GM13976 (cell line): Measurements from ENCODE around the gene NRG3.
A peak's percentile ranks its signal among the peaks of the same experiment; 100 is the strongest.

Source experiments
- DNase-seq: peaks from one replicate; pipeline ENCODE4 v3.0.0; 2012; ENCODE audit warnings: low spot score
- in situ Hi-C: fragments of 300-500 bp; cut with MboI; formaldehyde crosslinking; loops from one replicate; pipeline ENCODE4 v1.12.0; 2022; ENCODE audit warnings: low sequenced_read_pairs, mixed read lengths, inconsistent platforms; ENCODE audit not compliant: unreplicated experiment
- TF ChIP-seq, protein P1 (sequence below): IDR thresholded peaks from 2 replicates; pipeline ENCODE4 v1.5.1; 2012; ENCODE audit warnings: borderline replicate concordance, mild to moderate bottlenecking; ENCODE audit not compliant: insufficient read depth; ENCODE audit errors: extremely low read depth, missing control alignments, control extremely low read depth

The NRG3 gene

DNA sequence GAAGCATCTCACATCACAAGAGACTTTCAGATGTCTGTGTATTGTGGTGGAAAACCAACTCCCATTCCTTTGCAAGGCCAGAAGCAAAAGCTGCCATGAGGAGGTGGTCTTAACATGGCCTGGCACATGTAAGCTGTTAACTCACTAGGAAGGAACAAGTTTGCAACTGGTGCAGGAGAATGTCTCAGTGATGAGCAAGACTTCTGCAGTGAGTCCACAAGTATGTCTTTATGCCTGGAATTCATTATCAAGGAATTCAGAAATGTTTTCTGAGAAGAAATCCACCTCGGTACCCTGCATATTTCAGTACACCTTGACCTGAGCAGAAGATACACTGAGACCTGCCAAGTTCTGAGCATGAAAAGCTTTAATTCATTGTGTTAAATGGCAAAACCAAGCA is 1033.1 kb downstream of the NRG3 start:
- TF ChIP-seq, protein P1, sequence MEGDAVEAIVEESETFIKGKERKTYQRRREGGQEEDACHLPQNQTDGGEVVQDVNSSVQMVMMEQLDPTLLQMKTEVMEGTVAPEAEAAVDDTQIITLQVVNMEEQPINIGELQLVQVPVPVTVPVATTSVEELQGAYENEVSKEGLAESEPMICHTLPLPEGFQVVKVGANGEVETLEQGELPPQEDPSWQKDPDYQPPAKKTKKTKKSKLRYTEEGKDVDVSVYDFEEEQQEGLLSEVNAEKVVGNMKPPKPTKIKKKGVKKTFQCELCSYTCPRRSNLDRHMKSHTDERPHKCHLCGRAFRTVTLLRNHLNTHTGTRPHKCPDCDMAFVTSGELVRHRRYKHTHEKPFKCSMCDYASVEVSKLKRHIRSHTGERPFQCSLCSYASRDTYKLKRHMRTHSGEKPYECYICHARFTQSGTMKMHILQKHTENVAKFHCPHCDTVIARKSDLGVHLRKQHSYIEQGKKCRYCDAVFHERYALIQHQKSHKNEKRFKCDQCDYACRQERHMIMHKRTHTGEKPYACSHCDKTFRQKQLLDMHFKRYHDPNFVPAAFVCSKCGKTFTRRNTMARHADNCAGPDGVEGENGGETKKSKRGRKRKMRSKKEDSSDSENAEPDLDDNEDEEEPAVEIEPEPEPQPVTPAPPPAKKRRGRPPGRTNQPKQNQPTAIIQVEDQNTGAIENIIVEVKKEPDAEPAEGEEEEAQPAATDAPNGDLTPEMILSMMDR: no peak
- no peak for DNase-seq
- in situ Hi-C loops: no loop called here

DNA sequence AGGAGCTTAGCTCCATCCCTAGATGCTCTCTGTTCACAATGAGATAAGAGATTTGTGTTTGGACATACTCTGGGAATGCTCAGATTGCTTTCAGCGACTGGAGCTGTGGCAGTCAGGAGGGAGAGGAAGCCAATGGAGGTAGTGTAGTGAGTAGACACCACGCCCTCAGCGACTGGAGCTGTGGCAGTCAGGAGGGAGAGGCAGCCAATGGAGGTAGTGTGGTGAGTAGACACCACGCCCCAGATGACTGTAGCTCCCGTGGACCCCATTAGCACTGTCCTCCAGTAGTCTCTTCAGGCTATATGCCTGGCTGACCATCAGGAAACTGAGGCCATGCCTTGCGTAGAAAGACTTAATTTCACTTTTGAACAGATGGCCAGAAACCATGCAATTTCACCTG is 1033.8 kb downstream of the NRG3 start:
- DNase-seq: no peak
- in situ Hi-C loops: no loop called here
- TF ChIP-seq, protein P1: no peak

DNA sequence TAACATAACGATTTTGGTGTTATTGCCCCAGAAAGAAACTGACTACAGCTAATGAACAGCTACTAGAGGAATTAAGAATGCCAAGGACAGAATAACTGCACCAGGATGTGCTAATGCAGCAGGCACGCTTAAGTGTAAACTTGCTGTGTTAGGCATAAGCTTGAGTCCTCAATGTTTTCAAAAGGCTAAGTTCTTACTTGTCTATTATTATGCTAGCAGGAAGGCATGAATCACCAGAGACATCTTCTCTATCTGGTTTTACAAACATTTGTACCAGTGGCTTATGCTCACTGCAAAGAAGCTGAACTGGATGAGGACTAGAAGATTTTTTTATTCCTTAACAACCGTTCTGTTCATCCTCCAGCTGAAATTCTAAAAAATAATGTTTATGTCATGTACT is 1035.3 kb downstream of the NRG3 start:
- TF ChIP-seq, protein P1: no peak
- in situ Hi-C loops: no loop called here
- DNase-seq: no peak

DNA sequence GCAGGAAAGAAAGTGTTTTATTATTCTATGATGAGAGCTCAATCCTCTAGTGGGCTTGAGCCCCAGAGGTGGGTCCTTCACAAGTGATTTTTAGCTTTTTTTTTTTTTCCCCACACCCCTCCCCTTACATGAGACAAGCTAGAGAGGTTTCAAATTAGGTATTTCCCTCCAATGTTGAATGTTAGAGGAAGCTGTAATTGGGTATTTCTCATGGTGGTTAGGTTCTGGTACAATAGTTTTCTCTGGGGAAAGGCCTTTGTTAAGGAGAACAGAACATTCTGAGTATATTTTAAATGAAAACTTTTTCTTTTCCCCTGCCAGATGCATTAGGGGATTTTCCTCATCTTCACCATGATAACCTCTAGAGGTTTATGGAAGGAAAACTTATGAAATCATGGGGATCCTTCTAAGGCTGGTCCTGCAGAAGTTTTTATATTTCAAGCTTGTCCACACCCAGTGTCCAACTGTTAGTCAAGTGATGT is 1039.7 kb downstream of the NRG3 start:
- TF ChIP-seq, protein P1: no peak
- in situ Hi-C loops: no loop called here

DNA sequence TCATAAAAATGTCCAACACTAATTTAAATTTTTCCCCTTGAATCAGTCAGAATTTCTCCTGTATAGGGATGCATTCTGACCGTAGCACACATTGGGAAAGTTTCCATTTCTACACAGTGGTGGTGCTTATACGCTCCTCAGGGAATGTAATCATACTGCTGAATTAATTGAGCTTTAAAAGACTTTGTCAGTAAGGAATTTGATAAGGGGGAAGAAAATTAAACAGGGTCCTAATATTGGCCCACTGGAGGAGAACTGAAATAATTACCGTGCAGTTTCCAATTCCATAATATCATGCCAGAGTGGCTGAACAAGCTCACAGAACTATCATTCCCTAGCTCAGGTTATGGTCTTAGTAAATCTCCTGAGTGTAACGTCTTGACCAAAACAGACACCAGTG is 1041.9 kb downstream of the NRG3 start:
- no peak for DNase-seq
- in situ Hi-C loops: no loop called here
- TF ChIP-seq, protein P1: no peak

More for the DNA sequence above, 1039.7 kb downstream of the NRG3 start:
- peak; percentile 11 for DNase-seq

DNA sequence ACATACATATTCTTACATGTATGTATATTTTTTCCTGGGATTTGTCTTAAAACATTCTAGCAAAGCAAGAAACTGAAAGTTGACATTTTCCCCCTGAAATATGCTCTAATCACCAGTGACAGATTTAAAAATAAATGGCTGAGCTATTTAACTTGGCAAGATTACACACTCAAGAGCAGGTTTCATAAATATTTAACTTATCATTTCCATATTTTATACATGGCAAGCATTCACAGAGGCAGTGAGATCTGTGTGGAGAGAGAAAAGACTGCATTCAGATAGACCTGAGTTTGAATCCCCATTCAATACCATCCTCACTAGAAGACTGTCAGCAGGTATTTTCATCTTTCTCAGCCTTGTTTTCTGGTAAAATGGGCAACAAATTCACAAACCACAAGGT is 1043.0 kb downstream of the NRG3 start:
- no peak for DNase-seq
- TF ChIP-seq, protein P1: no peak
- in situ Hi-C loops: no loop called here

DNA sequence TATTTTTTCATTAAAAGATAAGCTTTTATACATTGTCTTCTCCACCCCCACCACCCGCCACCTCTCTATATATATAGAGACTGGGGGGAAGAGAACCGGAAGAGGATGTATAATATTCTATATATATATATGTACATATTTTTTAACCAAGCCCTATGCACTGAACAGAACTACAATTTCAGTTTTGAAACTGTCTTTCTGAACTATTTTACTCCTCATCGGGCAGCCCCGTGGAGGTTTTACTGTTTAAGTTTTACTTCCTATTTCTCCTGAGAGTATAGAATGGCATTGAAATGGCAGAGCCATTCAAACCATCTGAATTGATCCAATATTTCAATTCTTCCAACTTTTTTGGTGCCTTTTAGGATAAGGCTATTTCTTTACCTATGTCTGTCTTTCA is 1047.1 kb downstream of the NRG3 start:
- in situ Hi-C loops: no loop called here
- DNase-seq: no peak
- TF ChIP-seq, protein P1: no peak
